Measurements from ENCODE around the gene ABLIM3. TPM values are rescaled to one million over a fixed set of nuclear protein-coding genes. Genes with fewer than 3 reads are reported as not detected.

The ABLIM3 gene
- polyA plus RNA-seq, 1 of the 3 experiments (the other 2 are of a cell fraction), result 5.9 TPM

DNA sequence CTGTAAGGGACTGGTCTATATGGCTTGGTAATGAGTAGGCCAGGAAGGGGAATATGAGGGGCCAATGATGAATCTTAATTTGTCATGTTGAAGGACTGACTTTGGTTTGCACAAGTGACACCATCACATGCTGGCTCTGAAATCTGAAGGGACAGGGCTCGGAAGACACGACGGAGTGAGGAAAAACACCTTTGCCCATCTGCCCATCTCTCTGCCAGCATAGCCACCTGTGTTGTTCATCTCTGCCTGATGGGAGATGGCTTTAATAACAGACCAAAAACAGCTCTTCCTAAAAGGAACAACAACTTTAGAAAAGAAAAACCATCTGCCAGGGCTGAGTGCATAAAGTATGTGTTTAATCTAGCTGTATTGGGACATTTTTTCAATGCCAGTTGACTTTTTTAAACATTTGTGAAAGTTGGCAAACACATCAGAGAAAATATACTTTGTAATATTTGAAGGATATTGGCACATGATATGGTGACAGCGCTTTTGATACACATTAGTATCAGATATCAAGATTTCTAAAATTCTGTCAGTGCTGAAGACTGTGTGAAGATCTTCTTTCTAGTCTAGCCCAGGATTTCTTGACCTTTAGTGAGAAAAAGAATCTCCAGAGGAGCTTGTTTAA lies 27.1 kb downstream of the ABLIM3 start:
- Histone ChIP-seq H3K4me3 (ENCODE audit: low read depth in 2 of 2, low read length in 1 of 2) (no peak overlapping the region), H3K27ac (ENCODE audit: low read depth in 2 of 2, low read length in 1 of 2) (no peak overlapping the region), H3K9ac (no peak overlapping the region), H3K4me1 (ENCODE audit: control insufficient read depth in 1 of 2, insufficient read depth in 2 of 2, low read depth in 1 of 2, low read length in 1 of 2) (peaks cover 0 to 20% of the 10 kb centered on the region in 2 experiments; a peak in 2 of 4 replicates), H3K9me3 (no peaks in the 10 kb centered on the region), H3K27me3 (ENCODE audit: insufficient read depth) (no peaks in the 10 kb centered on the region), H3K4me2 (no peak overlapping the region), H3K79me2 (ENCODE audit: insufficient read depth) (peaks cover 14% of the 10 kb centered on the region; the same call in 1 of the 2 replicates), H2AFZ (ENCODE audit: low read depth) (no peak overlapping the region), H3K36me3 (replicated peaks in 1 of 2; ENCODE audit: control insufficient read depth in 1 of 2, insufficient read depth in 2 of 2, low read length in 1 of 2) (no peaks in the 10 kb centered on the region), H3F3A (replicated peaks; ENCODE audit: insufficient read depth) (peaks cover 17% of the 10 kb centered on the region), H3K9me2 (no peaks in the 10 kb centered on the region), H4K20me1 (ENCODE audit: insufficient read depth) (no peaks in the 10 kb centered on the region)
- CTCF ChIA-PET, result interaction anchor here (2.2 kb wide), 1 partner anchor 27 kb away, joined by 9 read pairs; the partner anchor contains the start of gene ABLIM3
- POLR2A ChIA-PET, result no interaction called here
- over 99% methylated on average over 4 of the region's 4 CpGs for WGBS (ENCODE audit: low lambda C conversion rate)
- no peak for DNase-seq
- TF ChIP-seq SIN3A (IDR thresholded peaks at IDR 0.05; ENCODE audit: borderline replicate concordance, low read depth, low read length), result no peak
- TF ChIP-seq RCOR1 (IDR thresholded peaks at IDR 0.05; ENCODE audit: low read length), result no peak
- TF ChIP-seq, protein P1, sequence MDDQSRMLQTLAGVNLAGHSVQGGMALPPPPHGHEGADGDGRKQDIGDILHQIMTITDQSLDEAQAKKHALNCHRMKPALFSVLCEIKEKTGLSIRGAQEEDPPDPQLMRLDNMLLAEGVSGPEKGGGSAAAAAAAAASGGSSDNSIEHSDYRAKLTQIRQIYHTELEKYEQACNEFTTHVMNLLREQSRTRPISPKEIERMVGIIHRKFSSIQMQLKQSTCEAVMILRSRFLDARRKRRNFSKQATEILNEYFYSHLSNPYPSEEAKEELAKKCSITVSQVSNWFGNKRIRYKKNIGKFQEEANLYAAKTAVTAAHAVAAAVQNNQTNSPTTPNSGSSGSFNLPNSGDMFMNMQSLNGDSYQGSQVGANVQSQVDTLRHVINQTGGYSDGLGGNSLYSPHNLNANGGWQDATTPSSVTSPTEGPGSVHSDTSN (IDR thresholded peaks at IDR 0.05), result no peak
- TF ChIP-seq JUND (IDR thresholded peaks at IDR 0.05), result no peak
- no peak for TF ChIP-seq ELF1 (IDR thresholded peaks at IDR 0.05)
- TF ChIP-seq, protein P2, sequence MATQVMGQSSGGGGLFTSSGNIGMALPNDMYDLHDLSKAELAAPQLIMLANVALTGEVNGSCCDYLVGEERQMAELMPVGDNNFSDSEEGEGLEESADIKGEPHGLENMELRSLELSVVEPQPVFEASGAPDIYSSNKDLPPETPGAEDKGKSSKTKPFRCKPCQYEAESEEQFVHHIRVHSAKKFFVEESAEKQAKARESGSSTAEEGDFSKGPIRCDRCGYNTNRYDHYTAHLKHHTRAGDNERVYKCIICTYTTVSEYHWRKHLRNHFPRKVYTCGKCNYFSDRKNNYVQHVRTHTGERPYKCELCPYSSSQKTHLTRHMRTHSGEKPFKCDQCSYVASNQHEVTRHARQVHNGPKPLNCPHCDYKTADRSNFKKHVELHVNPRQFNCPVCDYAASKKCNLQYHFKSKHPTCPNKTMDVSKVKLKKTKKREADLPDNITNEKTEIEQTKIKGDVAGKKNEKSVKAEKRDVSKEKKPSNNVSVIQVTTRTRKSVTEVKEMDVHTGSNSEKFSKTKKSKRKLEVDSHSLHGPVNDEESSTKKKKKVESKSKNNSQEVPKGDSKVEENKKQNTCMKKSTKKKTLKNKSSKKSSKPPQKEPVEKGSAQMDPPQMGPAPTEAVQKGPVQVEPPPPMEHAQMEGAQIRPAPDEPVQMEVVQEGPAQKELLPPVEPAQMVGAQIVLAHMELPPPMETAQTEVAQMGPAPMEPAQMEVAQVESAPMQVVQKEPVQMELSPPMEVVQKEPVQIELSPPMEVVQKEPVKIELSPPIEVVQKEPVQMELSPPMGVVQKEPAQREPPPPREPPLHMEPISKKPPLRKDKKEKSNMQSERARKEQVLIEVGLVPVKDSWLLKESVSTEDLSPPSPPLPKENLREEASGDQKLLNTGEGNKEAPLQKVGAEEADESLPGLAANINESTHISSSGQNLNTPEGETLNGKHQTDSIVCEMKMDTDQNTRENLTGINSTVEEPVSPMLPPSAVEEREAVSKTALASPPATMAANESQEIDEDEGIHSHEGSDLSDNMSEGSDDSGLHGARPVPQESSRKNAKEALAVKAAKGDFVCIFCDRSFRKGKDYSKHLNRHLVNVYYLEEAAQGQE (IDR thresholded peaks at IDR 0.05; ENCODE audit: low read depth, low read length), result no peak
- TF ChIP-seq EP300 (IDR thresholded peaks at IDR 0.05; ENCODE audit: borderline replicate concordance in 1 of 2, low read depth in 1 of 2, low read length in 1 of 2), result no peak
- no peak for TF ChIP-seq TCF12 (IDR thresholded peaks at IDR 0.05)
- TF ChIP-seq RXRA (IDR thresholded peaks at IDR 0.05; ENCODE audit: borderline replicate concordance, low read depth), result no peak
- TF ChIP-seq MXI1 (IDR thresholded peaks at IDR 0.05; ENCODE audit: low read depth, low read length), result no peak
- TF ChIP-seq NFIC (IDR thresholded peaks at IDR 0.05; ENCODE audit: borderline replicate concordance), result no peak
- TF ChIP-seq, protein P3, sequence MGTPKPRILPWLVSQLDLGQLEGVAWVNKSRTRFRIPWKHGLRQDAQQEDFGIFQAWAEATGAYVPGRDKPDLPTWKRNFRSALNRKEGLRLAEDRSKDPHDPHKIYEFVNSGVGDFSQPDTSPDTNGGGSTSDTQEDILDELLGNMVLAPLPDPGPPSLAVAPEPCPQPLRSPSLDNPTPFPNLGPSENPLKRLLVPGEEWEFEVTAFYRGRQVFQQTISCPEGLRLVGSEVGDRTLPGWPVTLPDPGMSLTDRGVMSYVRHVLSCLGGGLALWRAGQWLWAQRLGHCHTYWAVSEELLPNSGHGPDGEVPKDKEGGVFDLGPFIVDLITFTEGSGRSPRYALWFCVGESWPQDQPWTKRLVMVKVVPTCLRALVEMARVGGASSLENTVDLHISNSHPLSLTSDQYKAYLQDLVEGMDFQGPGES (IDR thresholded peaks at IDR 0.05; ENCODE audit: low read depth, low read length), result no peak
- no peak for TF ChIP-seq RAD21 (IDR thresholded peaks at IDR 0.05; ENCODE audit: low read length)
- TF ChIP-seq EZH2phosphoT487 (IDR thresholded peaks at IDR 0.05; ENCODE audit: borderline replicate concordance, low read depth), result no peak
- TF ChIP-seq, protein P4, sequence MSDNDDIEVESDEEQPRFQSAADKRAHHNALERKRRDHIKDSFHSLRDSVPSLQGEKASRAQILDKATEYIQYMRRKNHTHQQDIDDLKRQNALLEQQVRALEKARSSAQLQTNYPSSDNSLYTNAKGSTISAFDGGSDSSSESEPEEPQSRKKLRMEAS (IDR thresholded peaks at IDR 0.05; ENCODE audit: low read depth), result no peak
- TF ChIP-seq, protein P5, sequence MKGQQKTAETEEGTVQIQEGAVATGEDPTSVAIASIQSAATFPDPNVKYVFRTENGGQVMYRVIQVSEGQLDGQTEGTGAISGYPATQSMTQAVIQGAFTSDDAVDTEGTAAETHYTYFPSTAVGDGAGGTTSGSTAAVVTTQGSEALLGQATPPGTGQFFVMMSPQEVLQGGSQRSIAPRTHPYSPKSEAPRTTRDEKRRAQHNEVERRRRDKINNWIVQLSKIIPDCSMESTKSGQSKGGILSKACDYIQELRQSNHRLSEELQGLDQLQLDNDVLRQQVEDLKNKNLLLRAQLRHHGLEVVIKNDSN (IDR thresholded peaks at IDR 0.05; ENCODE audit: borderline replicate concordance, low read depth), result no peak
- no peak for TF ChIP-seq CHD2 (IDR thresholded peaks at IDR 0.05; ENCODE audit: low read length, partially characterized antibody)
- TF ChIP-seq MEF2A (IDR thresholded peaks at IDR 0.05; ENCODE audit: borderline replicate concordance, low read depth), result no peak
- TF ChIP-seq FOSL2 (IDR thresholded peaks at IDR 0.05; ENCODE audit: borderline replicate concordance, low read depth), result no peak
- no peak for TF ChIP-seq FOXM1 (IDR thresholded peaks at IDR 0.05; ENCODE audit: low read depth)
